K562 (cell line): Measurements from ENCODE around the gene ING1. TPM values are rescaled to one million over a fixed set of nuclear protein-coding genes. Genes with fewer than 3 reads are reported as not detected.

Experiments
- HDAC1 ChIP-seq, 2 experiments: fragments of 450-650 bp; IDR thresholded peaks; 2 replicates each; pipeline ENCODE4 v1.6.1; 2016 to 2017; ENCODE audit warnings: inconsistent platforms in 1 of 2, mild to moderate bottlenecking in 1 of 2, moderate library complexity in 1 of 2
- JUNB ChIP-seq: fragments of 450-650 bp; formaldehyde crosslinking; conservative IDR thresholded peaks from 2 replicates; pipeline ENCODE4 v1.4.0; 2020; ENCODE audit warnings: mild to moderate bottlenecking
- KDM4B ChIP-seq, 2 experiments: fragments of 450-650 bp in 1 of 2; sonication (generic) in 1 of 2; IDR thresholded peaks; 2 replicates each; pipeline ENCODE4 v1.6.1; 2016 to 2017; ENCODE audit warnings: borderline replicate concordance in 2 of 2, antibody characterized with exemption in 1 of 2, low read depth in 1 of 2, mild to moderate bottlenecking in 1 of 2
- KDM5B ChIP-seq: fragments of 200-600 bp; sonication (generic); IDR thresholded peaks from 2 replicates; pipeline ENCODE4 v1.6.1; 2012; ENCODE audit warnings: low read depth, mild to moderate bottlenecking, moderate library complexity, low read length, control low read depth, inconsistent platforms; ENCODE audit not compliant: insufficient replicate concordance
- MCM3 ChIP-seq: fragments of 450-650 bp; IDR thresholded peaks from 2 replicates; pipeline ENCODE4 v1.6.1; 2016
- NONO ChIP-seq, 2 experiments: fragments of 200-400 bp in 1 of 2; fragments of 450-650 bp in 1 of 2; formaldehyde crosslinking in 1 of 2; IDR thresholded peaks; 2 replicates each; pipeline ENCODE4 v1.6.1; 2017; ENCODE audit warnings: low read depth in 2 of 2, mild to moderate bottlenecking in 2 of 2, moderate library complexity in 2 of 2, low read length in 1 of 2
- NR2C2 ChIP-seq, 2 experiments: fragments of 200-800 bp in 1 of 2; sonication (Bioruptor generic) in 1 of 2; sonication (generic) in 1 of 2; formaldehyde crosslinking in 1 of 2; IDR thresholded peaks; 2 replicates each; pipeline versions ENCODE4 v1.6.1 to v1.8.0; 2016 to 2022; ENCODE audit warnings: mild to moderate bottlenecking in 1 of 2, missing compliant biosample characterization in 1 of 2, missing genetic modification characterization in 1 of 2, missing genetic modification reagents in 1 of 2
- SIN3A ChIP-seq, 2 experiments: fragments of 150-350 bp in 1 of 2; IDR thresholded peaks; 2 replicates each; pipeline ENCODE4 v1.6.1; 2011 to 2016; ENCODE audit warnings: borderline replicate concordance in 2 of 2, low read depth in 2 of 2, low read length in 2 of 2, mild to moderate bottlenecking in 2 of 2, moderate library complexity in 2 of 2; ENCODE audit not compliant: control insufficient read depth in 1 of 2
- SRSF1 ChIP-seq: fragments of 200-400 bp; formaldehyde crosslinking; IDR thresholded peaks from 2 replicates; pipeline ENCODE4 v1.6.1; 2017; ENCODE audit warnings: mild to moderate bottlenecking, low read depth, low read length, moderate library complexity
- ZNF124 ChIP-seq: sonication (generic); formaldehyde crosslinking; IDR thresholded peaks from 2 replicates; pipeline ENCODE4 v1.8.1; 2022; ENCODE audit warnings: missing genetic modification reagents
- polyA plus RNA-seq, 8 experiments: library from polyadenylated mRNA; depleted of rRNA in 4 of 8; stranded (reverse) in 5 of 8; unstranded in 3 of 8; fragments of >200 nt; fragmentation: Nextera tagmentation in 2 of 8; fragmentation: Illumina TruSeq in 1 of 8; extraction: Ambion mirVana in 2 of 8; extraction: Trizol in 1 of 8; gene quantifications; 2 replicates each; pipeline versions ENCODE4 v1.2.1 to v1.2.3, GENCODE V29; 2011 to 2014; ENCODE audit warnings: inconsistent platforms in 1 of 8, missing spikeins in 1 of 8
- total RNA-seq, 7 experiments: library from RNA; depleted of rRNA in 6 of 7; stranded (reverse); fragments of >200 nt in 6 of 7; fragmentation: Illumina TruSeq in 2 of 7; extraction: Trizol in 2 of 7; gene quantifications; 2 replicates each; pipeline versions ENCODE4 v1.2.1 to v1.2.3, GENCODE V29; 2011 to 2021; ENCODE audit warnings: low replicate concordance in 1 of 7
- TF ChIP-seq, protein P1 (sequence below), 2 experiments: fragments of 450-650 bp; conservative IDR thresholded peaks; 2 replicates each; pipeline ENCODE4 v1.6.1; 2017; ENCODE audit warnings: mild to moderate bottlenecking in 2 of 2, moderate library complexity in 2 of 2
- TF ChIP-seq, protein P2 (sequence below): fragments of 450-650 bp; formaldehyde crosslinking; IDR thresholded peaks from 2 replicates; pipeline ENCODE4 v1.4.0; 2022; ENCODE audit warnings: mild to moderate bottlenecking, moderate library complexity
- TF ChIP-seq, protein P3 (sequence below): fragments of 250-450 bp; sonication (Bioruptor Pico); IDR thresholded peaks from 2 replicates; pipeline ENCODE4 v1.4.0; 2020; ENCODE audit warnings: borderline replicate concordance
- TF ChIP-seq, protein P4 (sequence below): IDR thresholded peaks from 2 replicates; pipeline ENCODE4 v1.6.1; 2011; ENCODE audit warnings: borderline replicate concordance, low read depth, mild to moderate bottlenecking, moderate library complexity, low read length; ENCODE audit not compliant: insufficient read depth, poor library complexity, severe bottlenecking
- TF ChIP-seq, protein P5 (sequence below): fragments of 250-450 bp; sonication (Bioruptor Pico); IDR thresholded peaks from 2 replicates; pipeline ENCODE4 v1.9.0; 2021; ENCODE audit warnings: mild to moderate bottlenecking
- TF ChIP-seq, protein P6 (sequence below): sonication (generic); formaldehyde crosslinking; IDR thresholded peaks from 2 replicates; pipeline ENCODE4 v1.8.0; 2022; ENCODE audit warnings: missing genetic modification reagents, mild to moderate bottlenecking, moderate library complexity, borderline replicate concordance

ING1 gene
- total and polyA plus RNA-seq, 9 of the 15 experiments (the other 6 are each of a cell fraction or from before 2014, with no cell fraction given), result 1.0 to 20.1 (median 8.2) TPM

DNA sequence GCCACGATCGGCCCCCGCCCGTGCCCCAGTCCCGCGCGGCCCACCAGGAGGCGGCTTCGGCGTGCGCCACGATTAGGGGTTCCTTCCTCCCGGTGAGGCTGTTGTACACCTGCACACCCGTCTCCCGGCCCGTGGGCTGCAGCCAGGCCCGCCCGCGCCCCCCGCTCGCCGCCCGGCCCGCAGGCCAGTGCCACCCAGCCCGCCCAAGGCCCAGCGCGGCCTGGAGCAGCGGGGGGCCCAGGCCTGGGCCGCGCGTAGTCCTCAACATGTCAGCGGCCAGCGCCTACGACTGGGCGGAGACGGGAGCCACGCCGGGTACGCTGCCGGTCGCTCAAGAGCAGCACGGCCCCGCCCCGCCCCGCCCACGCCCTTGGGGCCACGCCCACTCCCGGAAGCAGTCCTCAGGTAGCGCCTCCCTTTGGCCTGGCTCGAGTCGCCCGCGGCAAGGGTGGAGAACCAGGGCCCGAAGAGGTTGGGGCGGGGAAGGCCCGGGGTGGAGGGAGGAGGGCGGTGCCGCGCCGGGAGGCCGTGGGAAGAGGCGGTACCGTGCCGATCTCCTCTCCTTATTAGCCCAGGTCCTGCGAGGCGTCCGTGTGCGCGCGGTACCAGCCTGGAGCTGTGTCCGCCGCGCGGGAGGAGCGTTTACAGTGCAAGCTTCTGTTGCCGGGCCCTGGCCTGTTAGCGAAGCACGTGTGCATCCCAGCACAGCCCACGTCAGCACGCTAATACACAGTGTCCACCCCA lies 7.5 kb upstream of the ING1 start, which contains the start of gene CARS2 (continued):
- 0 out of 4 replicates have a peak, but pooled peaks of 1 of the 2 experiments have one; percentile 45 for TF ChIP-seq NONO (IDR thresholded peaks at IDR 0.05; ENCODE audit: low read depth in 2 of 2, low read length in 1 of 2)
- TF ChIP-seq, protein P1, sequence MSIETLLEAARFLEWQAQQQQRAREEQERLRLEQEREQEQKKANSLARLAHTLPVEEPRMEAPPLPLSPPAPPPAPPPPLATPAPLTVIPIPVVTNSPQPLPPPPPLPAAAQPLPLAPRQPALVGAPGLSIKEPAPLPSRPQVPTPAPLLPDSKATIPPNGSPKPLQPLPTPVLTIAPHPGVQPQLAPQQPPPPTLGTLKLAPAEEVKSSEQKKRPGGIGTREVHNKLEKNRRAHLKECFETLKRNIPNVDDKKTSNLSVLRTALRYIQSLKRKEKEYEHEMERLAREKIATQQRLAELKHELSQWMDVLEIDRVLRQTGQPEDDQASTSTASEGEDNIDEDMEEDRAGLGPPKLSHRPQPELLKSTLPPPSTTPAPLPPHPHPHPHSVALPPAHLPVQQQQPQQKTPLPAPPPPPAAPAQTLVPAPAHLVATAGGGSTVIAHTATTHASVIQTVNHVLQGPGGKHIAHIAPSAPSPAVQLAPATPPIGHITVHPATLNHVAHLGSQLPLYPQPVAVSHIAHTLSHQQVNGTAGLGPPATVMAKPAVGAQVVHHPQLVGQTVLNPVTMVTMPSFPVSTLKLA (conservative IDR thresholded peaks at IDR 0.05), result peak; percentile 59 to 78
- TF ChIP-seq, protein P2, sequence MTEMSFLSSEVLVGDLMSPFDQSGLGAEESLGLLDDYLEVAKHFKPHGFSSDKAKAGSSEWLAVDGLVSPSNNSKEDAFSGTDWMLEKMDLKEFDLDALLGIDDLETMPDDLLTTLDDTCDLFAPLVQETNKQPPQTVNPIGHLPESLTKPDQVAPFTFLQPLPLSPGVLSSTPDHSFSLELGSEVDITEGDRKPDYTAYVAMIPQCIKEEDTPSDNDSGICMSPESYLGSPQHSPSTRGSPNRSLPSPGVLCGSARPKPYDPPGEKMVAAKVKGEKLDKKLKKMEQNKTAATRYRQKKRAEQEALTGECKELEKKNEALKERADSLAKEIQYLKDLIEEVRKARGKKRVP, result no peak
- no peak for TF ChIP-seq KDM4B (IDR thresholded peaks at IDR 0.05; ENCODE audit: borderline replicate concordance in 2 of 2, low read depth in 1 of 2)
- TF ChIP-seq KDM5B, result peak; percentile 69
- no peak for TF ChIP-seq MCM3
- TF ChIP-seq, protein P3, sequence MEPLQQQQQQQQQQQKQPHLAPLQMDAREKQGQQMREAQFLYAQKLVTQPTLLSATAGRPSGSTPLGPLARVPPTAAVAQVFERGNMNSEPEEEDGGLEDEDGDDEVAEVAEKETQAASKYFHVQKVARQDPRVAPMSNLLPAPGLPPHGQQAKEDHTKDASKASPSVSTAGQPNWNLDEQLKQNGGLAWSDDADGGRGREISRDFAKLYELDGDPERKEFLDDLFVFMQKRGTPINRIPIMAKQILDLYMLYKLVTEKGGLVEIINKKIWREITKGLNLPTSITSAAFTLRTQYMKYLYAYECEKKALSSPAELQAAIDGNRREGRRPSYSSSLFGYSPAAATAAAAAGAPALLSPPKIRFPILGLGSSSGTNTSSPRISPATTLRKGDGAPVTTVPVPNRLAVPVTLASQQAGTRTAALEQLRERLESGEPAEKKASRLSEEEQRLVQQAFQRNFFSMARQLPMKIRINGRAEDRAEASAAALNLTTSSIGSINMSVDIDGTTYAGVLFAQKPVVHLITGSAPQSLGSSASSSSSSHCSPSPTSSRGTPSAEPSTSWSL, result no peak
- TF ChIP-seq, protein P4, sequence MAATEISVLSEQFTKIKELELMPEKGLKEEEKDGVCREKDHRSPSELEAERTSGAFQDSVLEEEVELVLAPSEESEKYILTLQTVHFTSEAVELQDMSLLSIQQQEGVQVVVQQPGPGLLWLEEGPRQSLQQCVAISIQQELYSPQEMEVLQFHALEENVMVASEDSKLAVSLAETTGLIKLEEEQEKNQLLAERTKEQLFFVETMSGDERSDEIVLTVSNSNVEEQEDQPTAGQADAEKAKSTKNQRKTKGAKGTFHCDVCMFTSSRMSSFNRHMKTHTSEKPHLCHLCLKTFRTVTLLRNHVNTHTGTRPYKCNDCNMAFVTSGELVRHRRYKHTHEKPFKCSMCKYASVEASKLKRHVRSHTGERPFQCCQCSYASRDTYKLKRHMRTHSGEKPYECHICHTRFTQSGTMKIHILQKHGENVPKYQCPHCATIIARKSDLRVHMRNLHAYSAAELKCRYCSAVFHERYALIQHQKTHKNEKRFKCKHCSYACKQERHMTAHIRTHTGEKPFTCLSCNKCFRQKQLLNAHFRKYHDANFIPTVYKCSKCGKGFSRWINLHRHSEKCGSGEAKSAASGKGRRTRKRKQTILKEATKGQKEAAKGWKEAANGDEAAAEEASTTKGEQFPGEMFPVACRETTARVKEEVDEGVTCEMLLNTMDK, result peak; percentile 41
- TF ChIP-seq, protein P5, sequence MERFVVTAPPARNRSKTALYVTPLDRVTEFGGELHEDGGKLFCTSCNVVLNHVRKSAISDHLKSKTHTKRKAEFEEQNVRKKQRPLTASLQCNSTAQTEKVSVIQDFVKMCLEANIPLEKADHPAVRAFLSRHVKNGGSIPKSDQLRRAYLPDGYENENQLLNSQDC (CRISPR knock-in tag), result no peak
- TF ChIP-seq ZNF124 (CRISPR knock-in tag), result no peak
- TF ChIP-seq HDAC1 (IDR thresholded peaks at IDR 0.05), result peak in 1 of 2 experiments; percentile 45; a peak in 1 of 4 replicates
- TF ChIP-seq SIN3A (IDR thresholded peaks at IDR 0.05; ENCODE audit: borderline replicate concordance in 2 of 2, control insufficient read depth in 1 of 2, low read depth in 2 of 2, low read length in 2 of 2), result peak in 1 of 2 experiments; percentile 60; a peak in 1 of 4 replicates
- no peak for TF ChIP-seq SRSF1
- TF ChIP-seq, protein P6, sequence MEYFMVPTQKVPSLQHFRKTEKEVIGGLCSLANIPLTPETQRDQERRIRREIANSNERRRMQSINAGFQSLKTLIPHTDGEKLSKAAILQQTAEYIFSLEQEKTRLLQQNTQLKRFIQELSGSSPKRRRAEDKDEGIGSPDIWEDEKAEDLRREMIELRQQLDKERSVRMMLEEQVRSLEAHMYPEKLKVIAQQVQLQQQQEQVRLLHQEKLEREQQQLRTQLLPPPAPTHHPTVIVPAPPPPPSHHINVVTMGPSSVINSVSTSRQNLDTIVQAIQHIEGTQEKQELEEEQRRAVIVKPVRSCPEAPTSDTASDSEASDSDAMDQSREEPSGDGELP (CRISPR knock-in tag), result peak; percentile 54; the same call in 1 of the 2 replicates
- no peak for TF ChIP-seq JUNB
- no peak for TF ChIP-seq NR2C2 (CRISPR knock-in tag; IDR thresholded peaks at IDR 0.05)
- TF ChIP-seq NR2C2 (tag; IDR thresholded peaks at IDR 0.05), result peak; percentile 57; the same call in 1 of the 2 replicates
